Right ventricle myocardium inferior (tissue), 1 donor: ENCODE data around the gene TRIL. TPM values are rescaled to one million over a fixed set of nuclear protein-coding genes. Genes with fewer than 3 reads are reported as not detected.

ENCODE experiments used
- ATAC-seq: fragments of 200-7000 bp; cut with Tn5 transposase; one replicate; pipeline ENCODE4 v1.9.1; 2020; ENCODE audit warnings: mild to moderate bottlenecking, moderate library complexity
- DNase-seq: peaks from one replicate; pipeline ENCODE4 v3.0.0; 2021; ENCODE audit errors: missing footprints
- intact Hi-C: fragments of 100-400 bp; cut with DNase I; formaldehyde crosslinking; loops from one replicate; pipeline ENCODE4 v1.11.0; 2022
- total RNA-seq: library from RNA; stranded (reverse); fragmentation: NEBNext Ultra II Directional; extraction: Animal tissue kit (Norgen Biotek cat#: 25700); gene quantifications from one replicate; pipeline ENCODE4 v1.2.1, GENCODE V29; 2021
- donor health status: DM: no; HTN: yes; CAD: no; lungs with severe emphysema.

TRIL gene
- total RNA-seq, 1 donor from 2014 or later = 2.3 TPM

- intact Hi-C loops = loop anchor here (2.0 to 5.0 kb wide), 3 partner anchors 33 to 81 kb away; no protein-coding TSS in a partner anchor
- DNase-seq (peak; percentile 90), ATAC-seq (peak; percentile 69)
Observed at GRCh38 chr7:28955718-28956607, 2.2 kb downstream of the TRIL start.

GRCh38 chr7:28955356-28955717 is 2.8 kb downstream of the TRIL start:
- DNase-seq = no peak
- ATAC-seq = no peak
- intact Hi-C loops = loop anchor here (5.0 kb wide), 2 partner anchors 62 to 82 kb away; no protein-coding TSS in a partner anchor

GRCh38 chr7:28954946-28955345 is 3.2 kb downstream of the TRIL start:
- intact Hi-C loops = loop anchor here (5.0 kb wide), 2 partner anchors 62 to 82 kb away; no protein-coding TSS in a partner anchor
- no peak for ATAC-seq

GRCh38 chr7:28954471-28954870 is 3.7 kb downstream of the TRIL start:
- intact Hi-C loops = no loop called here
- ATAC-seq (no peak), DNase-seq (no peak)

More at GRCh38 chr7:28954946-28955345, 3.2 kb downstream of the TRIL start:
- no peak for DNase-seq

GRCh38 chr7:28953633-28954032 is 4.5 kb downstream of the TRIL start:
- DNase-seq (no peak), ATAC-seq (no peak)
- intact Hi-C loops = no loop called here

- DNase-seq (no peak), ATAC-seq (no peak)
- intact Hi-C loops = no loop called here
Observed at GRCh38 chr7:28942168-28942567, 16.0 kb downstream of the TRIL start.

- intact Hi-C loops = no loop called here
- no peak for DNase-seq
- no peak for ATAC-seq
Observed at GRCh38 chr7:28941633-28942032, 16.5 kb downstream of the TRIL start.

GRCh38 chr7:28940741-28941384 is 17.3 kb downstream of the TRIL start:
- DNase-seq (no peak), ATAC-seq (no peak)
- intact Hi-C loops = no loop called here

GRCh38 chr7:28939844-28940544 is 18.1 kb downstream of the TRIL start:
- no peak for DNase-seq
- ATAC-seq = no peak

GRCh38 chr7:28939367-28939766 is 18.8 kb downstream of the TRIL start:
- no peak for ATAC-seq
- intact Hi-C loops = no loop called here
- no peak for DNase-seq

More at GRCh38 chr7:28939844-28940544, 18.1 kb downstream of the TRIL start:
- intact Hi-C loops = no loop called here

GRCh38 chr7:28937619-28938018 is 20.5 kb downstream of the TRIL start:
- ATAC-seq = no peak
- DNase-seq = no peak
- intact Hi-C loops = no loop called here

GRCh38 chr7:28937103-28937502 is 21.0 kb downstream of the TRIL start:
- intact Hi-C loops = no loop called here
- DNase-seq = no peak
- no peak for ATAC-seq

GRCh38 chr7:28933846-28934320 is 24.2 kb downstream of the TRIL start:
- intact Hi-C loops = no loop called here
- no peak for ATAC-seq
- no peak for DNase-seq

- intact Hi-C loops = no loop called here
- DNase-seq = no peak
- no peak for ATAC-seq
Observed at GRCh38 chr7:28931565-28931964, 26.6 kb downstream of the TRIL start.

- intact Hi-C loops = loop anchor here (1.0 to 10.0 kb wide), 3 partner anchors 175 to 268 kb away; partner anchors contain the start of gene CHN2
- DNase-seq (peak; percentile 80), ATAC-seq (peak; percentile 91)
Observed at GRCh38 chr7:28926871-28927597, 31.1 kb downstream of the TRIL start.

GRCh38 chr7:28922624-28923331 is 35.4 kb downstream of the TRIL start:
- intact Hi-C loops = loop anchor here (1.0 to 10.0 kb wide), 3 partner anchors 34 to 272 kb away; partner anchors contain the start of gene CHN2
- DNase-seq (peak; percentile 79), ATAC-seq (peak; percentile 58)

- intact Hi-C loops = loop anchor here (1.0 to 10.0 kb wide), 4 partner anchors 35 to 486 kb away; partner anchors contain the start of gene CHN2
- ATAC-seq = peak; percentile 93
- DNase-seq = no peak
Observed at GRCh38 chr7:28921822-28922221, 36.3 kb downstream of the TRIL start.

- no peak for DNase-seq
- intact Hi-C loops = loop anchor here (10.0 kb wide), 1 partner anchor 274 kb away; the partner anchor contains the start of gene CHN2
- no peak for ATAC-seq
Observed at GRCh38 chr7:28920424-28920823, 37.7 kb downstream of the TRIL start.
